Astrocyte (in vitro differentiated cells and primary cell): ENCODE measurements around the gene PIGL. TPM values are rescaled to one million over a fixed set of nuclear protein-coding genes. Genes with fewer than 3 reads are reported as not detected.

Experiments
- DNase-seq: peaks from one replicate; pipeline ENCODE4 v3.0.0-alpha.2; 2010; ENCODE audit warnings: low read depth
- FAIRE-seq: peaks from 2 replicates; lab custom pipeline; 2011; peaks lifted over from hg19 to GRCh38; lab: Jason Lieb, UNC
- H2AFZ ChIP-seq: 2 replicates; pipeline ENCODE4 v1.6.0; 2012; ENCODE audit warnings: low read depth, low read length, inconsistent platforms
- H3K27ac ChIP-seq: 2 replicates; pipeline ENCODE4 v1.5.1; 2011; ENCODE audit warnings: low read depth, low read length, inconsistent platforms
- H3K27me3 ChIP-seq: 2 replicates; pipeline ENCODE4 v1.6.0; 2011; ENCODE audit warnings: low read length, inconsistent platforms; ENCODE audit not compliant: insufficient read depth
- H3K36me3 ChIP-seq: 2 replicates; pipeline ENCODE4 v1.5.1; 2011; ENCODE audit warnings: low read length, inconsistent platforms; ENCODE audit not compliant: insufficient read depth
- H3K4me1 ChIP-seq: 2 replicates; pipeline ENCODE4 v1.5.1; 2011; ENCODE audit warnings: low read length, inconsistent platforms; ENCODE audit not compliant: insufficient read depth
- H3K4me2 ChIP-seq: 2 replicates; pipeline ENCODE4 v1.6.0; 2012; ENCODE audit warnings: low read length, inconsistent platforms
- H3K4me3 ChIP-seq: 2 replicates; pipeline ENCODE4 v1.5.1; 2011; ENCODE audit warnings: low read depth, mild to moderate bottlenecking, low read length, inconsistent platforms; ENCODE audit not compliant: insufficient read depth
- H3K79me2 ChIP-seq: 2 replicates; pipeline ENCODE4 v1.6.0; 2012; ENCODE audit warnings: mild to moderate bottlenecking, low read length, inconsistent platforms; ENCODE audit not compliant: insufficient read depth
- H3K9ac ChIP-seq: 2 replicates; pipeline ENCODE4 v1.6.0; 2012; ENCODE audit warnings: mild to moderate bottlenecking, low read length, inconsistent platforms
- H3K9me3 ChIP-seq: 2 replicates; pipeline ENCODE4 v1.5.1; 2012; ENCODE audit warnings: low read depth, mild to moderate bottlenecking, low read length, inconsistent platforms; ENCODE audit not compliant: insufficient read depth
- H4K20me1 ChIP-seq: 2 replicates; pipeline ENCODE4 v1.6.0; 2012; ENCODE audit warnings: low read length, inconsistent platforms; ENCODE audit not compliant: insufficient read depth
- H3K27ac Mint-ChIP-seq: one replicate; pipeline ENCODE4 v1.8.0; 2021; ENCODE audit warnings: mild to moderate bottlenecking, mixed read lengths; ENCODE audit not compliant: unreplicated experiment
- H3K27me3 Mint-ChIP-seq: one replicate; pipeline ENCODE4 v1.8.0; 2021; ENCODE audit warnings: low read depth, mixed read lengths; ENCODE audit not compliant: unreplicated experiment
- H3K36me3 Mint-ChIP-seq: one replicate; pipeline ENCODE4 v1.8.0; 2021; ENCODE audit warnings: low read depth, mixed read lengths; ENCODE audit not compliant: unreplicated experiment
- H3K4me1 Mint-ChIP-seq: one replicate; pipeline ENCODE4 v1.8.0; 2021; ENCODE audit warnings: low read depth, mixed read lengths; ENCODE audit not compliant: unreplicated experiment
- H3K4me3 Mint-ChIP-seq: one replicate; pipeline ENCODE4 v1.8.0; 2021; ENCODE audit warnings: mild to moderate bottlenecking, moderate library complexity, mixed read lengths; ENCODE audit not compliant: unreplicated experiment
- H3K9me3 Mint-ChIP-seq: one replicate; pipeline ENCODE4 v1.8.0; 2021; ENCODE audit warnings: mild to moderate bottlenecking, mixed read lengths; ENCODE audit not compliant: unreplicated experiment
- EZH2 ChIP-seq: IDR thresholded peaks from 2 replicates; pipeline ENCODE4 v1.6.1; 2012; ENCODE audit warnings: mild to moderate bottlenecking, low read length, inconsistent platforms; ENCODE audit not compliant: insufficient read depth
- total RNA-seq: library from RNA; stranded (reverse); gene quantifications from 2 replicates; pipeline ENCODE4 v1.2.1, GENCODE V29; 2021
- TF ChIP-seq, protein P1 (sequence below): IDR thresholded peaks from 2 replicates; pipeline ENCODE4 v1.5.1; 2011; ENCODE audit warnings: low read depth, mild to moderate bottlenecking, inconsistent platforms, low read length, moderate library complexity; ENCODE audit not compliant: insufficient read depth

Gene PIGL
- total RNA-seq, 1 donor from 2014 or later: 21.9 TPM

DNA sequence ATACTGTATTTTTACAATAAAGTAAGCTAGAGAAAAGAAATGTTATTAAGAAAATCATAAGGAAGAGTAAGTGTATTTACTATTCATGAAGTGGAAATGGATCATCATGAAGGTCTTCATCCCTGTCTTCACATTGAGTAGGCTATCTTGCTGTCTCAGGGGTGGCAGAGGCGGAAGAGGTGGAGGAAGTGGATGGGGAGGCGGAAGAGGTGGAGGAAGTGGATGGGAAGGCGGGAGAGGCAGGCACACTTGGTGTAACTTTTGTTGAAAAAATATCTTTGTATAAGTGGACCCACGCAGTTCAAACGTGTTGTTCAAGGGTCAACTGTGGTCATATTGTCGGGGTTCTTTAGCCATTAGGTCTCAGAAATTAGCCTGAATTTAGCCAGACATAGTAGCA is 50.2 kb downstream of the PIGL start:
- no peaks in the 10 kb centered on the region for H3K4me1 ChIP-seq
- TF ChIP-seq EZH2: no peak
- TF ChIP-seq, protein P1, sequence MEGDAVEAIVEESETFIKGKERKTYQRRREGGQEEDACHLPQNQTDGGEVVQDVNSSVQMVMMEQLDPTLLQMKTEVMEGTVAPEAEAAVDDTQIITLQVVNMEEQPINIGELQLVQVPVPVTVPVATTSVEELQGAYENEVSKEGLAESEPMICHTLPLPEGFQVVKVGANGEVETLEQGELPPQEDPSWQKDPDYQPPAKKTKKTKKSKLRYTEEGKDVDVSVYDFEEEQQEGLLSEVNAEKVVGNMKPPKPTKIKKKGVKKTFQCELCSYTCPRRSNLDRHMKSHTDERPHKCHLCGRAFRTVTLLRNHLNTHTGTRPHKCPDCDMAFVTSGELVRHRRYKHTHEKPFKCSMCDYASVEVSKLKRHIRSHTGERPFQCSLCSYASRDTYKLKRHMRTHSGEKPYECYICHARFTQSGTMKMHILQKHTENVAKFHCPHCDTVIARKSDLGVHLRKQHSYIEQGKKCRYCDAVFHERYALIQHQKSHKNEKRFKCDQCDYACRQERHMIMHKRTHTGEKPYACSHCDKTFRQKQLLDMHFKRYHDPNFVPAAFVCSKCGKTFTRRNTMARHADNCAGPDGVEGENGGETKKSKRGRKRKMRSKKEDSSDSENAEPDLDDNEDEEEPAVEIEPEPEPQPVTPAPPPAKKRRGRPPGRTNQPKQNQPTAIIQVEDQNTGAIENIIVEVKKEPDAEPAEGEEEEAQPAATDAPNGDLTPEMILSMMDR: no peak
- Mint-ChIP-seq H3K27me3 (no peaks in the 10 kb centered on the region), H3K36me3 (peaks cover 3% of the 10 kb centered on the region), H3K4me1 (peaks cover 5% of the 10 kb centered on the region), H3K27ac (no peak overlapping the region), H3K9me3 (no peaks in the 10 kb centered on the region), H3K4me3 (no peak overlapping the region)
- no peak overlapping the region for H2AFZ ChIP-seq
- no peaks in the 10 kb centered on the region for H3K9me3 ChIP-seq
- H3K27me3 ChIP-seq: no peaks in the 10 kb centered on the region
- DNase-seq (no peak), FAIRE-seq (no peak)
- no peaks in the 10 kb centered on the region for H3K36me3 ChIP-seq
- no peaks in the 10 kb centered on the region for H3K79me2 ChIP-seq
- no peak overlapping the region for H3K27ac ChIP-seq
- no peak overlapping the region for H3K4me2 ChIP-seq
- H3K4me3 ChIP-seq: no peak overlapping the region
- no peak overlapping the region for H3K9ac ChIP-seq
- H4K20me1 ChIP-seq: no peaks in the 10 kb centered on the region

- H3K4me2 ChIP-seq: peak overlapping the region; percentile 37
- Mint-ChIP-seq H3K9me3 (no peaks in the 10 kb centered on the region), H3K27me3 (no peaks in the 10 kb centered on the region), H3K27ac (peak overlapping the region; percentile 78), H3K36me3 (peaks cover 3% of the 10 kb centered on the region), H3K4me1 (peaks cover 11% of the 10 kb centered on the region), H3K4me3 (no peak overlapping the region)
- H3K4me1 ChIP-seq: peaks cover 14% of the 10 kb centered on the region
- TF ChIP-seq, protein P1: no peak
- TF ChIP-seq EZH2: no peak
- H3K79me2 ChIP-seq: no peaks in the 10 kb centered on the region
- no peaks in the 10 kb centered on the region for H3K27me3 ChIP-seq
- FAIRE-seq: peak; percentile 82
- no peak overlapping the region for H3K9ac ChIP-seq
- peak; percentile 77 for DNase-seq
- H3K27ac ChIP-seq: no peak overlapping the region
- no peak overlapping the region for H3K4me3 ChIP-seq
- no peaks in the 10 kb centered on the region for H4K20me1 ChIP-seq
- peaks cover 2% of the 10 kb centered on the region for H3K9me3 ChIP-seq
- H3K36me3 ChIP-seq: no peaks in the 10 kb centered on the region
- no peak overlapping the region for H2AFZ ChIP-seq
These were observed 52.6 kb downstream of the PIGL start for GRCh38 chr17:16269658-16270057.

DNA sequence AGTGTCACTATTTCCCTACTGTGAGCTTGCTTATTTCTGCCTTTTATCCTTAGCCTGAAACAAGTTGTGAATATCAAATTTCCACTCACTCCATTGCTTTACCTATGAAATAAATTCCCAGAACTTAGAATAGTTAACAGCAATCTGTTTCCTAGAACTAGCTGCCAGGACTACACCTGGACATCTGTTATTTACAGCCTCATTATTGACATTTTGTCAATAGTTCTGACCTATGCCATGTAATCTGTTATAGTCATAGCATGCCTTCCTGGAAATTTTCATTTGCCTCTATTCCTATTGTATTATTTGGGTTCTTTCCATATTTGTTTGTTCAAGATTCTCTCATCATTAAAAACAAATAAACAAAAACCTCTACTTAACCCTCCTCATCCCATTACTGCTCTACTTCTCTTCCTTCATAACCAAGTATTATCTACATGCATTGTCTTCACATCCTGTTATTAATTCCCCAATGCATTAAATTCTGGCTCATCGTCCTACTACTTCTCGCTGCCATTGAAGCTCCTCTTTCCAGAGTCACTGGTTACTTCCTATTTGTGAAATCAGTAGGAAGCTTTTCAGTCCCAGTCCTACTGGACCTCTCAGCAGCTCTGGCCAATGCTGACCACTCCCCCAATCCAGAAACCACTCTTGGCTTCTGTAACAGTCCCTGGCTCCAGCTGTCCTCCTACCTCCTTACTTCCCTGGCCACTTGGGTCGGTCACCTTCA is 55.3 kb downstream of the PIGL start:
- Histone ChIP-seq H3K4me2 (no peak overlapping the region), H3K79me2 (no peaks in the 10 kb centered on the region), H3K27ac (no peak overlapping the region), H3K9ac (no peak overlapping the region), H2AFZ (no peak overlapping the region), H4K20me1 (no peaks in the 10 kb centered on the region), H3K4me3 (no peak overlapping the region), H3K9me3 (peaks cover 2% of the 10 kb centered on the region), H3K27me3 (no peaks in the 10 kb centered on the region), H3K4me1 (peaks cover 14% of the 10 kb centered on the region), H3K36me3 (no peaks in the 10 kb centered on the region)
- no peak overlapping the region for H3K4me3 Mint-ChIP-seq
- no peak for FAIRE-seq
- H3K27me3 Mint-ChIP-seq: no peaks in the 10 kb centered on the region
- TF ChIP-seq EZH2: no peak
- TF ChIP-seq, protein P1: no peak
- peaks cover 11% of the 10 kb centered on the region for H3K4me1 Mint-ChIP-seq
- no peak overlapping the region for H3K27ac Mint-ChIP-seq
- DNase-seq: no peak
- H3K36me3 Mint-ChIP-seq: no peaks in the 10 kb centered on the region
- H3K9me3 Mint-ChIP-seq: peaks cover 2% of the 10 kb centered on the region
